HL-60 (cell line): ENCODE data around the gene GIT2.
A peak's percentile ranks its signal among the peaks of the same experiment; 100 is the strongest.

Experiments used
- DNase-seq, 2 experiments: peaks; one replicate each; pipeline ENCODE4 v3.0.0-alpha.2; 2010 to 2020; ENCODE audit warnings: low read depth in 1 of 2, low spot score in 1 of 2
- H3K27ac ChIP-seq: fragments of 250-450 bp; sonication (Bioruptor Pico); replicated peaks from 2 replicates; pipeline ENCODE4 v1.5.1; 2020; ENCODE audit warnings: mild to moderate bottlenecking, moderate library complexity
- H3K27me3 ChIP-seq: fragments of 250-450 bp; sonication (Bioruptor Pico); 2 replicates; pipeline ENCODE4 v1.5.1; 2021; ENCODE audit warnings: mild to moderate bottlenecking, moderate library complexity; ENCODE audit not compliant: insufficient read depth, poor library complexity, severe bottlenecking
- H3K4me3 ChIP-seq: replicated peaks from 2 replicates; pipeline ENCODE4 v1.5.1; 2011; ENCODE audit warnings: mild to moderate bottlenecking, control low read depth, low read length; ENCODE audit not compliant: insufficient read depth
- CTCF ChIP-seq: IDR thresholded peaks from one replicate; pipeline ENCODE4 v1.5.1; 2011; ENCODE audit warnings: low read length, control low read depth, inconsistent platforms; ENCODE audit not compliant: insufficient read depth
- GABPA ChIP-seq: IDR thresholded peaks from 2 replicates; pipeline ENCODE4 v1.6.1; 2012; ENCODE audit warnings: low read depth
- POLR2AphosphoS5 ChIP-seq: IDR thresholded peaks from 2 replicates; pipeline ENCODE4 v1.6.1; 2012; ENCODE audit warnings: low read depth
- SPI1 ChIP-seq: IDR thresholded peaks from 2 replicates; pipeline ENCODE4 v1.6.1; 2012; ENCODE audit warnings: low read depth, mild to moderate bottlenecking, borderline replicate concordance
- TF ChIP-seq, protein P1 (sequence below): IDR thresholded peaks from 2 replicates; pipeline ENCODE4 v1.6.1; 2012; ENCODE audit warnings: low read depth; ENCODE audit not compliant: insufficient replicate concordance

Gene GIT2

GRCh38 chr12:109999983-110000505 is 3.9 kb upstream of the GIT2 start:
- H3K27ac ChIP-seq, result peak overlapping the region; percentile 100
- peak in 1 of 2 experiments; percentile 38 for DNase-seq
- H3K27me3 ChIP-seq, result no peaks in the 10 kb centered on the region
- peak overlapping the region; percentile 90 for H3K4me3 ChIP-seq
- TF ChIP-seq GABPA (no peak), POLR2AphosphoS5 (no peak)
- TF ChIP-seq, protein P1, sequence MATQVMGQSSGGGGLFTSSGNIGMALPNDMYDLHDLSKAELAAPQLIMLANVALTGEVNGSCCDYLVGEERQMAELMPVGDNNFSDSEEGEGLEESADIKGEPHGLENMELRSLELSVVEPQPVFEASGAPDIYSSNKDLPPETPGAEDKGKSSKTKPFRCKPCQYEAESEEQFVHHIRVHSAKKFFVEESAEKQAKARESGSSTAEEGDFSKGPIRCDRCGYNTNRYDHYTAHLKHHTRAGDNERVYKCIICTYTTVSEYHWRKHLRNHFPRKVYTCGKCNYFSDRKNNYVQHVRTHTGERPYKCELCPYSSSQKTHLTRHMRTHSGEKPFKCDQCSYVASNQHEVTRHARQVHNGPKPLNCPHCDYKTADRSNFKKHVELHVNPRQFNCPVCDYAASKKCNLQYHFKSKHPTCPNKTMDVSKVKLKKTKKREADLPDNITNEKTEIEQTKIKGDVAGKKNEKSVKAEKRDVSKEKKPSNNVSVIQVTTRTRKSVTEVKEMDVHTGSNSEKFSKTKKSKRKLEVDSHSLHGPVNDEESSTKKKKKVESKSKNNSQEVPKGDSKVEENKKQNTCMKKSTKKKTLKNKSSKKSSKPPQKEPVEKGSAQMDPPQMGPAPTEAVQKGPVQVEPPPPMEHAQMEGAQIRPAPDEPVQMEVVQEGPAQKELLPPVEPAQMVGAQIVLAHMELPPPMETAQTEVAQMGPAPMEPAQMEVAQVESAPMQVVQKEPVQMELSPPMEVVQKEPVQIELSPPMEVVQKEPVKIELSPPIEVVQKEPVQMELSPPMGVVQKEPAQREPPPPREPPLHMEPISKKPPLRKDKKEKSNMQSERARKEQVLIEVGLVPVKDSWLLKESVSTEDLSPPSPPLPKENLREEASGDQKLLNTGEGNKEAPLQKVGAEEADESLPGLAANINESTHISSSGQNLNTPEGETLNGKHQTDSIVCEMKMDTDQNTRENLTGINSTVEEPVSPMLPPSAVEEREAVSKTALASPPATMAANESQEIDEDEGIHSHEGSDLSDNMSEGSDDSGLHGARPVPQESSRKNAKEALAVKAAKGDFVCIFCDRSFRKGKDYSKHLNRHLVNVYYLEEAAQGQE, result no peak

GRCh38 chr12:109999649-109999971 is 3.4 kb upstream of the GIT2 start:
- Histone ChIP-seq H3K27ac (peak overlapping the region; percentile 100), H3K27me3 (no peaks in the 10 kb centered on the region), H3K4me3 (peak overlapping the region; percentile 90)
- DNase-seq, result no peak
- no peak for TF ChIP-seq GABPA
- no peak for TF ChIP-seq SPI1
- TF ChIP-seq, protein P1, result no peak
- TF ChIP-seq CTCF, result no peak
- no peak for TF ChIP-seq POLR2AphosphoS5

GRCh38 chr12:109998904-109999648 is 2.9 kb upstream of the GIT2 start, which contains the start of gene ANKRD13A:
Gene ANKRD13A, plus strand, starts transcription at chr12:109999430. Its CDS starts 259 bp downstream, at chr12:109999689.
- peak; percentile 93 to 94 for DNase-seq
- TF ChIP-seq GABPA (no peak), SPI1 (peak; percentile 97), CTCF (no peak), POLR2AphosphoS5 (peak; percentile 61)
- TF ChIP-seq, protein P1, result peak; percentile 25
- Histone ChIP-seq H3K4me3 (peak within 1 kb of the TSS; percentile 90), H3K27me3 (no peaks in the 10 kb centered on the region), H3K27ac (peak within 1 kb of the TSS; percentile 100)
